ENCODE measurements around the gene DENND6A.
"Not testable (repeated sequence)": the region's sequence is repeated elsewhere in the genome, so short reads cannot be mapped to it uniquely, and the experiment has no call there.

Gene DENND6A

GRCh38 chr3:57627976-57628375, 64.9 kb downstream of the DENND6A start:
- DNase-seq, result peak; percentile 32

- no peak for DNase-seq
Measured at GRCh38 chr3:57624801-57625200, 68.1 kb downstream of the DENND6A start.

- DNase-seq, result no peak
Measured at GRCh38 chr3:57622362-57622761, 70.5 kb downstream of the DENND6A start.

- no peak for DNase-seq
Measured at GRCh38 chr3:57617739-57618138, 75.1 kb downstream of the DENND6A start.

GRCh38 chr3:57616233-57616632, 76.6 kb downstream of the DENND6A start:
- no peak for DNase-seq

- DNase-seq, result not testable (repeated sequence)
Measured at GRCh38 chr3:57611870-57612269, 81.0 kb downstream of the DENND6A start.

GRCh38 chr3:57605683-57606082, 87.2 kb downstream of the DENND6A start:
- no peak for DNase-seq

GRCh38 chr3:57604971-57605370, 87.9 kb downstream of the DENND6A start:
- no peak for DNase-seq

GRCh38 chr3:57600195-57600594, 92.7 kb downstream of the DENND6A start:
- no peak for DNase-seq

- no peak for DNase-seq
Measured at GRCh38 chr3:57598765-57599360, 94.0 kb downstream of the DENND6A start.

GRCh38 chr3:57597127-57597923, 95.6 kb downstream of the DENND6A start, which contains the start of gene ARF4:
ARF4 (minus strand) TSS chr3:57597344; CDS start chr3:57597140, 204 bp downstream.
- peak; percentile 96 for DNase-seq

- DNase-seq, result no peak
Measured at GRCh38 chr3:57596495-57597126, 96.3 kb downstream of the DENND6A start.

- DNase-seq, result no peak
Measured at GRCh38 chr3:57594576-57594975, 98.3 kb downstream of the DENND6A start.

- no peak for DNase-seq
Measured at GRCh38 chr3:57594144-57594543, 98.7 kb downstream of the DENND6A start.

GRCh38 chr3:57592306-57592705, 100.6 kb downstream of the DENND6A start:
- no peak for DNase-seq

- DNase-seq, result no peak
Measured at GRCh38 chr3:57587905-57588304, 105.0 kb downstream of the DENND6A start.

- DNase-seq, result no peak
Measured at GRCh38 chr3:57586778-57587177, 106.1 kb downstream of the DENND6A start.

GRCh38 chr3:57583544-57583943, 109.3 kb downstream of the DENND6A start:
- no peak for DNase-seq

GRCh38 chr3:57582474-57583168, 110.3 kb downstream of the DENND6A start:
- no peak for DNase-seq

- DNase-seq, result no peak
Measured at GRCh38 chr3:57577801-57578200, 115.1 kb downstream of the DENND6A start.

- DNase-seq, result no peak
Measured at GRCh38 chr3:57575966-57576626, 116.8 kb downstream of the DENND6A start.
